BJ (cell line): ENCODE data around the gene SUPT7L. TPM values are rescaled to one million over a fixed set of nuclear protein-coding genes. Genes with fewer than 3 reads are reported as not detected.
A peak's percentile ranks its signal among the peaks of the same experiment; 100 is the strongest.
"Not testable (repeated sequence)": the region's sequence is repeated elsewhere in the genome, so short reads cannot be mapped to it uniquely, and the experiment has no call there.

ENCODE experiments used
- CTCF ChIA-PET: fragments of 350-600 bp; formaldehyde crosslinking; extraction: SDS; loops from one replicate; lab custom pipeline; 2021; ENCODE audit warnings: antibody characterized with exemption, inconsistent platforms; lab: Yijun Ruan, JAX
- POLR2A ChIA-PET: fragments of 300-600 bp; sonication (Branson Sonifier 250); formaldehyde crosslinking; extraction: SDS; loops from one replicate; lab custom pipeline; 2021; ENCODE audit warnings: antibody characterized with exemption; lab: Charles Lee
- DNase-seq: peaks from one replicate; pipeline ENCODE4 v3.0.0-alpha.2; 2011; ENCODE audit warnings: low read depth
- H3K27me3 ChIP-seq: 2 replicates; pipeline ENCODE4 v1.6.0; 2011; ENCODE audit warnings: low read length; ENCODE audit not compliant: control insufficient read depth, insufficient read depth
- H3K36me3 ChIP-seq: 2 replicates; pipeline ENCODE4 v1.5.1; 2011; ENCODE audit warnings: low read length; ENCODE audit not compliant: control insufficient read depth, insufficient read depth
- H3K4me3 ChIP-seq: 2 replicates; pipeline ENCODE4 v1.5.1; 2011; ENCODE audit warnings: low read depth, mild to moderate bottlenecking, control low read depth, low read length
- polyA plus RNA-seq: library from polyadenylated mRNA; depleted of rRNA; stranded (reverse); fragments of >200 nt; gene quantifications from 2 replicates; pipeline ENCODE4 v1.2.3, GENCODE V29; 2011
- TF ChIP-seq, protein P1 (sequence below): IDR thresholded peaks from 2 replicates; pipeline ENCODE4 v1.5.1; 2011; ENCODE audit warnings: low read depth, mild to moderate bottlenecking, control low read depth, inconsistent platforms, low read length, moderate library complexity; ENCODE audit not compliant: insufficient read depth

Gene SUPT7L
- polyA plus RNA-seq, 1 experiment: 52.0 TPM

DNA sequence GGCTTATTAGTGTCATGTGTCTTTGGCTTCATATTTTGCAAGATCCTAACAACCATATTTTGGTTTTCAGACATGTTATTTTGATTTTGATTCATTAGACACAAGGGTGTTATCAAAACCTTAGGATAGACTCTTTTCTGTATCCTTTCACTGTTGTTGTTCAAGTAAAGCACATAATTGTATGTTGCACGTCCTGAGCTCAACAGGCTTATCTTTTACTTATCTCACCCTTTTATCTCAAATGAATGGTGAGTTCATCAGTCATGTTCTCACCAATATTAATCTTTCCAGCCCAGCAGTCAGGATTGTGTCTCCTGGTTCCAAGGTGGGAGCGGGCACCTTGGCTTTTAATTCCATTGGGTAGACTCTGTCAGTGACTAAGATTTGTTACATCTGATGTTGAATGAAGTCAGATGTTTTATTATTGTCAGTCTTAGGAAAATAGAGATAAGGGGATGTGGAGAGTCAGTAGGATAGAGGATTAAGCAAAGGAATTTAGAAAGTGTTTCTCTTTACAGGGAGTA lies 22.6 kb downstream of the SUPT7L start:
- TF ChIP-seq, protein P1, sequence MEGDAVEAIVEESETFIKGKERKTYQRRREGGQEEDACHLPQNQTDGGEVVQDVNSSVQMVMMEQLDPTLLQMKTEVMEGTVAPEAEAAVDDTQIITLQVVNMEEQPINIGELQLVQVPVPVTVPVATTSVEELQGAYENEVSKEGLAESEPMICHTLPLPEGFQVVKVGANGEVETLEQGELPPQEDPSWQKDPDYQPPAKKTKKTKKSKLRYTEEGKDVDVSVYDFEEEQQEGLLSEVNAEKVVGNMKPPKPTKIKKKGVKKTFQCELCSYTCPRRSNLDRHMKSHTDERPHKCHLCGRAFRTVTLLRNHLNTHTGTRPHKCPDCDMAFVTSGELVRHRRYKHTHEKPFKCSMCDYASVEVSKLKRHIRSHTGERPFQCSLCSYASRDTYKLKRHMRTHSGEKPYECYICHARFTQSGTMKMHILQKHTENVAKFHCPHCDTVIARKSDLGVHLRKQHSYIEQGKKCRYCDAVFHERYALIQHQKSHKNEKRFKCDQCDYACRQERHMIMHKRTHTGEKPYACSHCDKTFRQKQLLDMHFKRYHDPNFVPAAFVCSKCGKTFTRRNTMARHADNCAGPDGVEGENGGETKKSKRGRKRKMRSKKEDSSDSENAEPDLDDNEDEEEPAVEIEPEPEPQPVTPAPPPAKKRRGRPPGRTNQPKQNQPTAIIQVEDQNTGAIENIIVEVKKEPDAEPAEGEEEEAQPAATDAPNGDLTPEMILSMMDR: no peak
- peaks cover 6% of the 10 kb centered on the region for H3K36me3 ChIP-seq
- POLR2A ChIA-PET: no interaction called here

DNA sequence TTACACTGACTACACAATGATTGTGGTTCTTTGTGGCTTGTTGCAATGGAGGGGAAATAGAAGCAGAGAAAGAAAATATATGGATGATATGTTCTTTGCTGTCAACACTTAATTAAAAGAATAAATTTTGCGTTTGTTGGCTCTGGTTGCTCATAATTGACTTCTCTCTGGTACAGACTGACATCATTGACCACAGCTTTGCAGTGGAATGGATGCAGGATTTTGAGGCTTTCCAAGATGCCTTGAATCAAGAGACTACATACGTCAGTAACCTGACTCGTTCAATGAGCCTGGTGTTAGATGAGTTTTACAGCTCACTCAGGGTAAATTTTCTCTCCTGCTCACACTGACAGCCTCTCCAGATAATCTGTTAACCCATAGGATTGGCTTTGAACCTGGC lies 24.7 kb downstream of the SUPT7L start:
- TF ChIP-seq, protein P1: no peak
- ChIA-PET CTCF (no interaction called here), POLR2A (no interaction called here)
- Histone ChIP-seq H3K36me3 (peaks cover 14% of the 10 kb centered on the region), H3K4me3 (no peak overlapping the region), H3K27me3 (no peaks in the 10 kb centered on the region)
- peak; percentile 11 for DNase-seq

More for the DNA sequence above, 22.6 kb downstream of the SUPT7L start:
- Histone ChIP-seq H3K27me3 (no peaks in the 10 kb centered on the region), H3K4me3 (no peak overlapping the region)
- CTCF ChIA-PET: no interaction called here
- DNase-seq: no peak

DNA sequence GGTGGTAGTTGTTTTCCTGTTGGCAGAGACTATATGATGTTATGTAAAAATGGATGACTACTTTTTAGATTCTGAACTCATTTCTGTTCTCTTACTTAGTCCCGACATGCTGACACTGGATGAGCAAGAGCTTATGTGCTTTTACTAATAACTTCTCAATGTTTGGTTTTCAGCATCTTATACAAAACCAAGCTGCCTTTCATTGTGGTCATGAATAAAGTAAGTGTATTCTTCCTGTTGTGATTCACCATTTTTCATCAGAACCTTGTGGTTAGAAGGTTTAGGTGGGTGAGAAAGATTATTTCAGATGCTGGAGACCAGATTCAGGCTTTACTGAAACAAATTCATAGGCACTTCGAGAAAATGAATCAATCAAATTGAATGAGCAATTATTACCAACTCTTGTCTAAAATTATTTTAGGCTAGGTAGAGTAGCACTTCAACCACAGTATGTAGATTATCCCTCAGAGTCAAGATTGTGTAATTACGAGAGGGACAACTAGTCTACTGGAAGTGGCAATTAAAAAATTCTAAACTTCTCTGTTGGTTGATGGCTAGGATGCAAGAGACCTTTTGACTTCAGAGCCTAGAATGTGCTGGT lies 25.3 kb downstream of the SUPT7L start:
- Histone ChIP-seq H3K4me3 (no peak overlapping the region), H3K36me3 (peaks cover 14% of the 10 kb centered on the region), H3K27me3 (no peaks in the 10 kb centered on the region)
- CTCF ChIA-PET: no interaction called here
- DNase-seq: peak; percentile 18
- TF ChIP-seq, protein P1: no peak
- POLR2A ChIA-PET: no interaction called here

DNA sequence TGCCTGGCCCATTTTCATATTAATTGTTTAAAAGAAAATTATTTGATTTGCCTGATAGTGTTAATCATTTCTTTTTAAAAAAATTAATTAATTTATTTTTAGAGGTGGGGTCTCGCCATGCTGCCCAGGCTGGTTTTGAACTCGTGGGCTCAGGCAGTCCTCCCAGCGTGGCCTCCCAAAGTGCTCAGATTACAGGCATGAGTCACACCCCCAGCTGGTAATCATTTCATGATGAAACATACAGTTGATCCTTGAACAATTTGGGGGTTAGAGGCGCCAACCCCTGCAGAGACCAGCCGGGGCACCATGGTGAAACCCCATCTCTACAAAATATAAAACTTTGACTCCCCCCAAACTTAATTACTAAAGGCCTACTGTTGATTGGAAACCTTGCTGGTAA lies 26.6 kb downstream of the SUPT7L start:
- Histone ChIP-seq H3K27me3 (no peaks in the 10 kb centered on the region), H3K36me3 (peaks cover 14% of the 10 kb centered on the region), H3K4me3 (no peak overlapping the region)
- ChIA-PET CTCF (no interaction called here), POLR2A (no interaction called here)
- DNase-seq: no peak
- TF ChIP-seq, protein P1: no peak

DNA sequence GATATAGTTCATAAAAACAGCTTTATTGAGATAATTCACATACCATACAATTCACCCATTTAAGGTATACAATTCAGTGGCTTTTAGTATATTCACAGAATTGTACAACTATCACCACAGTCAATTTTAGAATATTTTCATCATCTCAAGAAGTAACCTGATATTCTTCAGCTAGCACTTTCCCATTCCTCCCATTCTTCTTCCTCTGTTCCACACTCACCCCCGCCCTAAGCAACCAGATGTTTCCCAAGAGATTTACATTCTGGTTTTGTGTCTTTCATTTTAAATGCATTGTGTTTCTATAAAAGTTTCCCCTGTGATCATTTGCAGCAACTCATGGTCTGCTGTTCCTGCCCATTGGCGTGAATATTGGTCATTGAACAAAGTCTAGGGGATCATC lies 29.1 kb downstream of the SUPT7L start:
- TF ChIP-seq, protein P1: no peak
- Histone ChIP-seq H3K4me3 (no peak overlapping the region), H3K36me3 (peaks cover 8% of the 10 kb centered on the region), H3K27me3 (no peaks in the 10 kb centered on the region)
- no peak for DNase-seq
- ChIA-PET CTCF (no interaction called here), POLR2A (no interaction called here)

DNA sequence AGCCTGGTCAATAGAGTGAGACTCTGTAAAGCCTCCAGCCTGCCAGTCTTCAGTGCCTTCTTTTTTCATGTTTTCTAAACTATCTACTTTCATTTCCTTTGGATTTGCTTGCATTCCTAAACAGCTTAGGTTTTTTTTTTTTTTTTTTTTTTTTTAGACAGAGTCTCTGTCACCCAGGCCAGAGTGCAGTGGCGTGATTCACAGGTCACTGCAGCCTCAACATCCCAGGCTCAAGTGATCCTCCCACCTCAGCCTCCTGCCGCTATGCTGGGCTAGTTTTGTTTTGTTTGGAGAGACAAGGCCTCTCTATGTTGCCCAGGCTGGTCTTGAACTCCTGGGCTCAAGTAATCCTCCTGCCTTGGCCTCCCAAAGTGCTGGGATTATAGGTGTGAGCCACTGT lies 33.2 kb downstream of the SUPT7L start:
- H3K4me3 ChIP-seq, H3K27me3 ChIP-seq, DNase-seq, POLR2A ChIA-PET, H3K36me3 ChIP-seq: not testable (repeated sequence)
- CTCF ChIA-PET: interaction anchor here (0.9 kb wide), 1 partner anchor 53 kb away, joined by 3 read pairs; no protein-coding TSS in a partner anchor
